Fibroblast of skin of left quadriceps (primary cell): Measurements from ENCODE around the gene CELF1.

Source experiments
- DNase-seq, 2 experiments: peaks; one replicate each; pipeline ENCODE4 v3.0.0-alpha.2; 2013; ENCODE audit warnings: low read depth in 2 of 2

The CELF1 gene

GRCh38 chr11:47509077-47509536 lies 43.8 kb downstream of the CELF1 start:
- no peak for DNase-seq

DNA sequence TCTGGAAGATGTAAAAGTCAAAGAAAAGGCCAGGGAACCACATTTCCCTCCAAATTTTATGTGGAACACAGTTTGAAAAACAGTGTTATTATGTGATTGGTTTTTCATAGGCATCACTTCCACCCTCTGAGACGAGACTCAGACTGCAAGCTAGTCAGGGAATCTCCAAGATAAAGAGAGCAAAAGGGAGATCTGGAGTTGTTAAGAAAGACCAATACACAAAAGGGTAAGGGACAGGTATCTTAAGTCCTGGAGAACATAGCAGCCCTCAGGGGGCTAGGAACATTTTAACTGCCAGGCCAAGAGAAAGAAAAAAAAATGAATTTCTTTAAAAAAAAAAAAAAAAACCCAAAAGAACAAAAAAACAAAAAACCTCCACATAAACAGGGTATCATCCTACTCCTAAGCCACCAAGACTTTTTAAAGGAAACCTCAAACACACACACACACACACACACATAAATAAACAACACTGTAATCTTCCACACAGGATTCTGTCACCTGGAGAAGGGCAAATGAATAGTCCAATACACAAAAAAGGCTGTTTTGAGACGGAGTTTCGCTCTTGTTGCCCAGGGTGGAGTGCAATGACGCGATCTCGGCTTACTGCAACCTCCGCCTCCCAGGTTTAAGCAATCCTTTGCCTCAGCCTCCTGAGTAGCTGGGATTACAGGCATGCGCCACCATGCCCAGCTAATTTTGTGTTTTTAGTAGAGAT lies 44.5 kb downstream of the CELF1 start:
- DNase-seq, result no peak

DNA sequence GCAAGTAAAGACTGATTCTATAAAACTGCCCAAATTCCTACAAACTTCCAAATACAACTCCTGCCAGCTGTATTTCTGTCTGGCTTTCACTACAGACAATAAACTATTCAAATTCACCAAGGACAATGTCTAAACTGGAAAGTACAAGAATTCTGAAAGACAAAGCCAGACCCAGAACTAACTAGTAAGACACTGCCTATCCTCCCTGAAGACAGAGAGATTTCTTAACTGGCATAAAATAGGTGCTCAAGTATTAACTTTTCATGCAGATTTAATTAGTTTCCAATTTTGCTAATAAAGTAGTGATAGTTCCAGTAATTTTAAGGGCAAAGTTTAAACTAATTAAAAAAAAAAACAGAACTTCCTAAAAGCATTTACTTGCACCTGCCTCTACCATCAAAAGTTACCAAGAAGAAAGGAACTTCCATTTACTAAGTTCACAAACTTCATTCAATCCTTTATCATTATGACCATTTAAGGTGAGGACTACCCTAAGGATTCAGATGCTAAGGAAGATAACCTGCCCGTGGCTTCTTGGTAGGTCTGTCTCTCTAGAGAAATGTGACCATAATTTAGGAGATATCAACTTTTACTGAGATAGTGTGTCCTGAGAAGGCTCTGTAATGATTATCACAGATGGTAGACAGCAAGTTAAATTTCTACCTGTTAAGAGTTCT lies 45.2 kb downstream of the CELF1 start:
- no peak for DNase-seq

DNA sequence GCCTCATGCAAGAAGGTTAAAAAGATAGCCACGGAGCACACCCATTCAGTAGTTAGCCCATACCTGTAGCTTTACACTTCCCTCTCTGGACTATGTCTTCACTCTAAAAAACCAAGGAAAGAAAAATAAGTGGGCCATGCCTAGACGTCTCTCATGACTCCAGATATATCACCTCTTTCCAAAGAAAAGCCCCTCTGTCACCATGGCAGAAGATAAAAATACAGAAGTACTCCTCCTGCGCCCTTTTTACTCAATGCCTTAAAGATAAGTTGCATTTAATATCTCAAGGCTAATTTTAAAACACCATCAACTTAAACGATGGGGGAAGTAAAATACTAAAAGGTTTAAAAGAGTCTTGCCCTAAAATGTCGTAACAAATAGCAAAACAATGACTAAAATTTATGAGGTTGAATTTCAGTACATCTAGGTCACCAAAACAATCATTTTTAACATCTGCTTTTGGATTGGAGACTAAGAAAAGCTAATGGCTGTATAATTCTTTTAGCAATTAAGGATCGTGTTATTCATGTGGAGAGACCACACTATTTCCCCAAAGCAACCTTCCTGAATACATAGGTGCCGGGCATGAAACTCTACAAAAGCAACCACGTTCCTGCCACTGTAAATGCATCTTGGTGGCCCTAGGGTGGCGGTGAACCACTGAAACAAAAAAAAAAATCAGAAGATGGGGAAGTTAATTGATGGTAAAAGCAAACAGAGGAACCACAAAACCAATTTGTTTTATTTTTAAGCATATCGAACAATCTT lies 46.0 kb downstream of the CELF1 start:
- DNase-seq, result no peak

DNA sequence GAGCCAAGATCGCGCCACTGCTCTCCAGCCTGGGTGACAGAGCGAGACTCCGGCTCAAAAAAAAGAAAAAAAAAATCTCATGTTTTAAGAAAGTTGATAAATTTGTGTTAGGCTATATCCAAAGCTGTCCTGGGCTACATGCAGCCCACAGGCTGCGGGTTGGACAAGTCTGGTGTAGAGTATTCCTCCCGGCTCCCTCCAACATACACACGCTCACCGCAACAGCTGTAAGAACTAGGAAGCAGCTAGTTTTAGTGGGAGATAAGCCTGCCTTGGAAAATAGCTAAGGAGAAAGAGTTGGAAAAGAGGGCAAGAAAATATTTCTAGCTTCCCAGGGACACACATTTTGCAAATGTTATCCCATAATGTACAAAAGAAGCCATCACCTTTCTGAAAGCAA lies 46.6 kb downstream of the CELF1 start:
- DNase-seq, result no peak

GRCh38 chr11:47504910-47505309 lies 48.0 kb downstream of the CELF1 start:
- no peak for DNase-seq

DNA sequence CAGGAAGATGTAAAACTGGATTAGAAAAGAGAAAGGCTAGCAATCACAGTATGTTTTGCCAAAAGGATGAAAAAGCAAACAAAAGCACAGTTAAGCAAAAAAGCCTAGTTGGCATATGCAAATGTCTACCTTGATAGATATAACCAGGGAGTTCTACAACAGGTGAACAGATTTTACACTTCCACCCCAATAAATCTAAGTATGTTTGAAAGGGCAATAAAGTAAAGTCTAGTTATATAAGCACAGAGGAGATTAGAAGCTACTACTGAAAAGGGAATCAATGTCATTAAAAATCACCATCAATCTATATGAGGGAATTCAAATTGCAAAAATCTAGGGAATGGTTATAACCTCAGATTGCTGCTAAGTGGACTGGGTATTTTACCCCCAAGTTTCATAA lies 49.7 kb downstream of the CELF1 start:
- no peak for DNase-seq

- no peak for DNase-seq
Measured at GRCh38 chr11:47502767-47503166, 50.2 kb downstream of the CELF1 start.

- no peak for DNase-seq
Measured at GRCh38 chr11:47501101-47501500, 51.8 kb downstream of the CELF1 start.

DNA sequence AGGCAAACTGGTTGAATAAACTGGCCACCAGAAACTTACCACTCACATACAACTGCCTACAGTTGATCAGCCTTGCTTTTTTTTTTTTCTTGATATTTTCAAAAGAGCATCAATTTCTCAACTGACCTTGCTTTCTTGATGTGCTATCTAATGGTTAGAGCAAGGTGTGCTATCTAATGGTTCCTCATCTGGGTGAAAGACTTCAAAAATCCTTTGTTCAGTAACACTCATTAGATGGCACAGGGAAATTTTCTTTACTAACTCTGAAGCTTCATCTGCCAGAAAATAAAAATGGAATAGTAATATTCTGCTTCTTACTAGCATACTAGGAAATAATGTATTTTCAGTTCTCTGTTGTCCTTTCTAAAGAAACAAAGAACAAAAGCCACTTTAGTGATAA lies 52.8 kb downstream of the CELF1 start:
- DNase-seq, result no peak

DNA sequence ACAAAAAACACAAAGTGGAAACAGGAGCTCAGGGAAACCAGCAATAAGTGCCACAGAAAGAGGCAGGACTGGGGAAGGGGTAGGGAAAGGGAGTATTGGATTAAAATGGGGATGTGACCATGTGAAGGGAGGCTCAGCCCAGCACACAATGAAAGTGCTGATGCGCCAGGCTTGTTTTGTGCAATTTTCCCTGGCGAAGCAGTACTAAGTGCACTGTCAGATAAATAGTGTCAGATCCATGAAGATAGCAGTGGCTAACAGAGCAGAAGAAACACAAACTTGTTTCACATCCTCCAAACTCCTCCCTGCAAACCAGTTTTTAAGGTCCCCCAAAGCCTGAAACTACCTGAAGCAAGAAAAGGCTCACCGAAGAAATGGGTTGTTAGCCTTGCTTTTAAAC lies 53.3 kb downstream of the CELF1 start:
- no peak for DNase-seq

GRCh38 chr11:47499161-47499560 lies 53.8 kb downstream of the CELF1 start:
- no peak for DNase-seq

- DNase-seq, result no peak
Measured at GRCh38 chr11:47498584-47499152, 54.3 kb downstream of the CELF1 start.

GRCh38 chr11:47498149-47498548 lies 54.8 kb downstream of the CELF1 start:
- DNase-seq, result no peak

DNA sequence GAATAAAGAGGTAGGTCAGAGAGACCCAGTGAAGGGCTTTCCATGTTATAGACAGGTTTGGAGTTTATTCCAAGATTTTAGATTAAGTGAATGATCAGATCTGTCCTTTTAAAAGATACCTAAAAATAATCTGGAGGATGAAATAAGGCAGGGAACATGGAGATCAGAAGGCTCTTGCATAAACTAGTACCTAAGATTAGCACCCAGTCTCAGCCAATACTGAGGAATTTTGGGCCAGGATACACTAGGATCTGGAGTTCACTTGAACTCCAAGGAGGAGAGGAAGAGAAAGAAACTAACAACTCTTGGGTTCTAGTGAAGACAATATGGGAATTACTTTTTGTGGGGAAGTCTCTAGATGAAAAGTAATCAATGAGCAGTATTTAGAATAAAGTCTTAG lies 56.1 kb downstream of the CELF1 start:
- DNase-seq, result no peak

- no peak for DNase-seq
Measured at GRCh38 chr11:47495856-47496217, 57.1 kb downstream of the CELF1 start.

DNA sequence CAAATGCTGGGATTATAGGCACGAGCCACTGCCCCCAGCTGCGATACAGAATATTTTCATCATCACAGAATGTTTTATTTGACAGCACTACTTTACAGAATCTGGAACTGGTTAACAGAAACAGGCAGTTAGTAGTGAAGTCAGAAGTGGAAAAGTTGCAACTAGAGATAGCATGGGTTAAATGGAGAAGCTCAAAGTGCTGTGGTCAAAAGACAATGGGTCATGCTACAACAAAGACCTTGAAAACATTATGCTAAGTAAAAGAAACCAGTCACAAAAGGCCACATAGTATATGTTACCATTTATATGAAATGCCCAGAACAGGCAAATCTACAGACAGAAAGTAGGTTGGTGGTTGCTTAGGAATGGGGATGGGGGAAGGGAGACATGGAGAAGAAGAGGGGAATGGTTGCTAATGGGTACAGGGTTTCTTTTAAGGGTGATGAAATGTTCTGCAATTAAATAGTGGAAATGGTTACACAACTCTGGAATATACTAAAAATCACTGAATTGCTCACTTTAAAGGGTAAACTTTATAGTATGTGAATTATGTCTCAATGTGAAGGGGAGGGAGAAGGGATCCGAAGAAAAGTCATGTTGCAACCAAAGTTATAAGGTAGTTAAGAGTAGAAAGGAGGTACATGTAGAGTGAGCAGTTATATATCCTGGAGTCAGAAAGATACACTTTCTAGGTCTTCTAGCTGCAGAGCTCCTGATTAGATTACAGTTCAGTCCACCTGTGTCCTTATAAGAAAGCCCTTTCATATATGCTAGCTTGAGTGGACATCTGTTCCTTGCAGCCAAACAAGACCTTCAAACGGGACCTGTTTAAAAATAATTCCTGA lies 57.7 kb downstream of the CELF1 start:
- DNase-seq, result peak; percentile 80 to 84

- DNase-seq, result no peak
Measured at GRCh38 chr11:47489395-47489755, 63.6 kb downstream of the CELF1 start.

GRCh38 chr11:47488674-47489394 lies 64.1 kb downstream of the CELF1 start:
- DNase-seq, result no peak

- no peak for DNase-seq
Measured at GRCh38 chr11:47488111-47488510, 64.8 kb downstream of the CELF1 start.

DNA sequence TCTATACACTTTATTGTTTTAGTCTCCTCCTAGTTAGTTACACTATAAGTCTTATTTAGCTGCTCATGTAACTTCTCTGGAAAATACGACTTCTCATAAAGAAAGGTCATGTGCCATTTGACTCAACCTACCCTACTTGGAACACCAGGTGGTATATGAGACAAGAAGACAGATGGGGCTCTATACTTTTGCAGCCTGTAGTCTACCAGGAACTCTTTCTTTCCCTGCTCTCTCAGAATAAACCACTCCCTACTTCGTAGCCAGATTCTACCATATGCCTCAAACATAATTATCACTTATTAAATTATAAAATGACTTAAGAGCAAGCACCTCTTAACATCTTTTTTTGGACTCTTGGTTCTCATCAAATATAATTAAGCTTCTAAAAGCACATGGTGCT lies 65.5 kb downstream of the CELF1 start:
- no peak for DNase-seq
